H1 (cell line): ENCODE measurements around the gene SEZ6. TPM values are rescaled to one million over a fixed set of nuclear protein-coding genes. Genes with fewer than 3 reads are reported as not detected.
A peak's percentile ranks its signal among the peaks of the same experiment; 100 is the strongest.

Source experiments
- CTCF ChIA-PET: fragments of 300-600 bp; sonication (Branson Sonifier 250); formaldehyde crosslinking; loops from one replicate; lab custom pipeline; 2021; ENCODE audit not compliant: partially characterized antibody; lab: Charles Lee
- POLR2A ChIA-PET: fragments of 300-600 bp; sonication (Branson Sonifier 250); formaldehyde crosslinking; loops from one replicate; lab custom pipeline; 2021; ENCODE audit warnings: inconsistent platforms; ENCODE audit not compliant: partially characterized antibody; lab: Charles Lee
- DNase-seq, 2 experiments: peaks; one replicate each; pipeline versions ENCODE4 v3.0.0 to v3.0.0-alpha.2; 2010 to 2022; ENCODE audit warnings: low spot score in 2 of 2, low read depth in 1 of 2, mixed read lengths in 1 of 2
- FAIRE-seq: peaks from 2 replicates; lab custom pipeline; 2011; peaks lifted over from hg19 to GRCh38; lab: Jason Lieb, UNC
- H2AFZ ChIP-seq: 2 replicates; pipeline ENCODE4 v1.8.1; 2012; ENCODE audit warnings: low read length, inconsistent platforms
- H2AK5ac ChIP-seq: 2 replicates; pipeline ENCODE4 v1.6.1; 2013; ENCODE audit warnings: low read depth, low read length
- H2BK120ac ChIP-seq: replicated peaks from 2 replicates; pipeline ENCODE3; 2013; ENCODE audit warnings: low read depth, low read length, inconsistent platforms
- H2BK12ac ChIP-seq: 2 replicates; pipeline ENCODE4 v1.6.1; 2013; ENCODE audit warnings: low read depth, low read length
- H2BK15ac ChIP-seq: 2 replicates; pipeline ENCODE4 v1.6.1; 2013; ENCODE audit warnings: low read length
- H2BK20ac ChIP-seq: 2 replicates; pipeline ENCODE4 v1.6.1; 2013; ENCODE audit warnings: low read length
- H2BK5ac ChIP-seq: 2 replicates; pipeline ENCODE4 v1.6.1; 2013; ENCODE audit warnings: low read depth, low read length
- H3K14ac ChIP-seq: 2 replicates; pipeline ENCODE4 v1.6.1; 2013; ENCODE audit warnings: inconsistent platforms; ENCODE audit not compliant: insufficient read length
- H3K18ac ChIP-seq: 2 replicates; pipeline ENCODE4 v1.6.1; 2013; ENCODE audit warnings: low read length; ENCODE audit errors: extremely low read depth
- H3K23ac ChIP-seq: 2 replicates; pipeline ENCODE4 v1.6.1; 2013; ENCODE audit warnings: inconsistent platforms; ENCODE audit not compliant: insufficient read length
- H3K23me2 ChIP-seq: 2 replicates; pipeline ENCODE4 v1.6.1; 2013; ENCODE audit warnings: low read depth, low read length
- H3K27ac ChIP-seq: 2 replicates; pipeline ENCODE4 v1.6.1; 2011; ENCODE audit warnings: low read depth, low read length, inconsistent platforms
- H3K27me3 ChIP-seq, 4 experiments: replicated peaks in 1 of 4; 1 replicate in 1 of 4; 2 replicates in 3 of 4; pipeline versions ENCODE4 v1.6.1 to v1.8.1; 2011 to 2013; ENCODE audit warnings: low read length in 3 of 4, mild to moderate bottlenecking in 3 of 4, inconsistent platforms in 2 of 4, mixed read lengths in 2 of 4, moderate library complexity in 1 of 4; ENCODE audit not compliant: control insufficient read depth in 3 of 4, insufficient read depth in 3 of 4; ENCODE audit errors: extremely low read depth in 1 of 4
- H3K36me3 ChIP-seq, 4 experiments: 2 replicates each; pipeline versions ENCODE4 v1.6.1 to v1.8.1; 2011 to 2013; ENCODE audit warnings: mild to moderate bottlenecking in 4 of 4, low read length in 3 of 4, moderate library complexity in 2 of 4, control low read depth in 1 of 4, inconsistent platforms in 1 of 4; ENCODE audit not compliant: insufficient read depth in 4 of 4, control insufficient read depth in 2 of 4
- H3K4ac ChIP-seq: replicated peaks from 2 replicates; pipeline ENCODE3; 2013; ENCODE audit warnings: low read length, low read depth, mixed read lengths, inconsistent platforms; ENCODE audit not compliant: insufficient read length
- H3K4me1 ChIP-seq, 4 experiments: replicated peaks in 1 of 4; 1 replicate in 1 of 4; 2 replicates in 3 of 4; pipeline versions ENCODE4 v1.6.1 to v1.8.1; 2011 to 2013; ENCODE audit warnings: low read length in 3 of 4, inconsistent platforms in 2 of 4, mixed read lengths in 1 of 4; ENCODE audit not compliant: insufficient read depth in 4 of 4, control insufficient read depth in 3 of 4
- H3K4me2 ChIP-seq, 2 experiments: 2 replicates each; pipeline versions ENCODE4 v1.6.1 to v1.8.1; 2011 to 2013; ENCODE audit warnings: low read depth in 2 of 2, low read length in 2 of 2, control low read depth in 1 of 2, inconsistent platforms in 1 of 2, mild to moderate bottlenecking in 1 of 2; ENCODE audit not compliant: insufficient read depth in 1 of 2
- H3K4me3 ChIP-seq, 4 experiments: fragments of 200-600, 300-600 bp in 1 of 4; sonication (generic), shearing (Covaris generic), sonication (Bioruptor Twin) in 1 of 4; 2 replicates each; pipeline versions ENCODE4 v1.5.1 to v1.8.1; 2011 to 2016; ENCODE audit warnings: low read length in 4 of 4, low read depth in 3 of 4, control low read depth in 2 of 4, inconsistent platforms in 2 of 4, mild to moderate bottlenecking in 2 of 4, mixed read lengths in 1 of 4, moderate library complexity in 1 of 4; ENCODE audit not compliant: insufficient read depth in 2 of 4; ENCODE audit errors: extremely low read depth in 1 of 4
- H3K56ac ChIP-seq: replicated peaks from 2 replicates; pipeline ENCODE3; 2013; ENCODE audit warnings: low read depth, mild to moderate bottlenecking, mixed read lengths, low read length, inconsistent platforms; ENCODE audit not compliant: insufficient read length
- H3K79me1 ChIP-seq: 2 replicates; pipeline ENCODE4 v1.6.1; 2013; ENCODE audit warnings: low read depth, low read length, control low read depth
- H3K79me2 ChIP-seq, 2 experiments: 2 replicates each; pipeline versions ENCODE4 v1.6.1 to v1.8.1; 2012 to 2013; ENCODE audit warnings: low read length in 2 of 2, mild to moderate bottlenecking in 2 of 2, inconsistent platforms in 1 of 2; ENCODE audit not compliant: insufficient read depth in 2 of 2, control insufficient read depth in 1 of 2
- H3K9ac ChIP-seq, 4 experiments: replicated peaks in 1 of 4; 1 replicate in 1 of 4; 2 replicates in 3 of 4; pipeline versions ENCODE4 v1.6.1 to v1.8.1; 2011 to 2013; ENCODE audit warnings: low read depth in 3 of 4, low read length in 3 of 4, control low read depth in 2 of 4, mild to moderate bottlenecking in 2 of 4, moderate library complexity in 2 of 4, inconsistent platforms in 1 of 4; ENCODE audit errors: extremely low read depth in 1 of 4
- H3K9me3 ChIP-seq, 2 experiments: 2 replicates each; pipeline versions ENCODE4 v1.6.1 to v1.8.1; 2012 to 2013; ENCODE audit warnings: mild to moderate bottlenecking in 2 of 2, moderate library complexity in 2 of 2, control low read depth in 1 of 2, inconsistent platforms in 1 of 2, low read depth in 1 of 2, low read length in 1 of 2, mixed read lengths in 1 of 2; ENCODE audit not compliant: insufficient read depth in 2 of 2
- H4K20me1 ChIP-seq, 2 experiments: replicated peaks in 1 of 2; 2 replicates each; pipeline versions ENCODE3 to v1.8.1; 2011 to 2013; ENCODE audit warnings: inconsistent platforms in 2 of 2, low read length in 2 of 2, mild to moderate bottlenecking in 1 of 2; ENCODE audit not compliant: insufficient read depth in 2 of 2, control insufficient read depth in 1 of 2
- H4K5ac ChIP-seq: 2 replicates; pipeline ENCODE4 v1.6.1; 2013; ENCODE audit warnings: low read length, low read depth, mixed read lengths, inconsistent platforms; ENCODE audit not compliant: insufficient read length
- H4K8ac ChIP-seq: 2 replicates; pipeline ENCODE4 v1.8.0; 2013; ENCODE audit warnings: mild to moderate bottlenecking, moderate library complexity, low read length, inconsistent platforms; ENCODE audit not compliant: insufficient read depth; ENCODE audit errors: extremely low read depth
- H4K91ac ChIP-seq: replicated peaks from 2 replicates; pipeline ENCODE3; 2013; ENCODE audit warnings: low read length, mixed read lengths, inconsistent platforms; ENCODE audit not compliant: insufficient read length
- CEBPB ChIP-seq: IDR thresholded peaks from 2 replicates; pipeline ENCODE4 v1.6.1; 2012; ENCODE audit warnings: low read depth, low read length
- CTBP2 ChIP-seq: IDR thresholded peaks from 2 replicates; pipeline ENCODE4 v1.7.0; 2011; ENCODE audit warnings: borderline replicate concordance, mild to moderate bottlenecking, moderate library complexity, mixed read lengths, low read length; ENCODE audit not compliant: insufficient read depth, insufficient read length
- GTF2F1 ChIP-seq: IDR thresholded peaks from 2 replicates; pipeline ENCODE4 v1.6.1; 2012; ENCODE audit warnings: low read depth, low read length, improper control_type of control experiment, borderline replicate concordance
- MAFK ChIP-seq: IDR thresholded peaks from 2 replicates; pipeline ENCODE4 v1.6.1; 2012; ENCODE audit warnings: low read depth, mild to moderate bottlenecking, improper control_type of control experiment, low read length
- RXRA ChIP-seq: IDR thresholded peaks from 2 replicates; pipeline ENCODE4 v1.6.1; 2011; ENCODE audit warnings: low read depth, mild to moderate bottlenecking, low read length, moderate library complexity; ENCODE audit not compliant: insufficient read depth
- SUZ12 ChIP-seq: fragments of 200-600 bp; sonication (generic); IDR thresholded peaks from 2 replicates; pipeline ENCODE4 v1.6.1; 2012; ENCODE audit warnings: mild to moderate bottlenecking, inconsistent platforms, low read length, moderate library complexity, mixed read lengths
- TBP ChIP-seq: IDR thresholded peaks from 2 replicates; pipeline ENCODE4 v1.6.1; 2011; ENCODE audit warnings: low read depth, low read length, improper control_type of control experiment
- WGBS, 2 experiments: shearing (Covaris generic) in 1 of 2; methylation state at CpG; one replicate each; pipeline versions ENCODE4 v1.1.6 to v1.1.7; 2013 to 2015; ENCODE audit warnings: low lambda C conversion rate in 2 of 2, mixed read lengths in 2 of 2, inconsistent platforms in 1 of 2, low coverage in 1 of 2, missing lambda C conversion rate in 1 of 2; ENCODE audit not compliant: insufficient replicate concordance in 2 of 2, insufficient coverage in 1 of 2, insufficient read length in 1 of 2; ENCODE audit errors: extremely low coverage in 1 of 2, missing lambda C conversion rate in 1 of 2; 5-methylcytosine and 5-hydroxymethylcytosine counted together
- polyA plus RNA-seq, 7 experiments: library from polyadenylated mRNA; depleted of rRNA in 3 of 7; stranded (reverse) in 5 of 7; unstranded in 2 of 7; fragments of >200 nt in 5 of 7; fragments of 200-250 nt in 2 of 7; gene quantifications; 1 replicate in 5 of 7; 2 replicates in 1 of 7; 4 replicates in 1 of 7; pipeline versions ENCODE4 v1.2.1 to v1.2.3, GENCODE V29; 2011 to 2013; ENCODE audit warnings: missing spikeins in 2 of 7, mixed read lengths in 2 of 7
- total RNA-seq: library from RNA; stranded (reverse); fragmentation: NEBNext Ultra II Directional; extraction: Animal tissue kit (Norgen Biotek cat#: 25700); gene quantifications from 2 replicates; pipeline ENCODE4 v1.2.1, GENCODE V29; 2021
- TF ChIP-seq, protein P1 (sequence below): IDR thresholded peaks from 2 replicates; pipeline ENCODE4 v1.6.1; 2011; ENCODE audit warnings: low read length, improper control_type of control experiment

The SEZ6 gene
- total and polyA plus RNA-seq, 2 of the 8 experiments (the other 6 are each of a cell fraction or from before 2014, with no cell fraction given), result 6.9 to 16.1 TPM

DNA sequence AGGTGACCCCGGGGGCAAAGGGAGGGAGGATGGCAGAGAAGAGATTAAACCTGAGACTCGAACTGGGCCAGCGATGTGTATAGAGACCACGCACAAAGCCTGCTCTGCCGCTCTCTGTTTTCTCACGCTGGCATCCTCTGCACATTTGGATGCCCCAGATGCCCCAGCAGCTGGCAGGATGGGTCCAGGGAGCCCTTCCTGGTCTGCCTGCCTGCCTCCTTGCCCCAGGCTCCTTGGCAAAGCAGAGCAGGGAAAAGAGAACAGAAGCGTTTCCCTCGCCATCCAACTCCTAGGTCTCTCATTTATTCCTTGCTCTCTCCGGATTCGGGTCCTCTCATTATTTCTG lies 31.9 kb upstream of the SEZ6 start:
- Histone ChIP-seq H3K4ac (no peak overlapping the region), H2AFZ (no peak overlapping the region), H2BK12ac (peak overlapping the region; percentile 93), H3K36me3 (peaks cover 0 to 4% (median 0%) of the 10 kb centered on the region in 4 experiments; a peak in 1 of 8 replicates), H3K27me3 (no peaks in the 10 kb centered on the region), H4K91ac (peak overlapping the region; percentile 96), H2BK5ac (peak overlapping the region; percentile 97), H3K9ac (no peak overlapping the region; a peak in 1 of 7 replicates), H3K9me3 (peaks cover 5 to 6% of the 10 kb centered on the region in 2 experiments; a peak in 3 of 4 replicates), H2BK20ac (peak overlapping the region; percentile 91), H4K20me1 (no peaks in the 10 kb centered on the region), H3K4me1 (peaks cover 16 to 35% (median 27%) of the 10 kb centered on the region in 4 experiments), H3K27ac (peak overlapping the region; percentile 41; the same call in 1 of the 2 replicates), H3K79me2 (no peaks in the 10 kb centered on the region), H3K79me1 (no peaks in the 10 kb centered on the region), H2BK120ac (peak overlapping the region; percentile 70), H3K56ac (no peak overlapping the region), H3K23ac (no peak overlapping the region), H2BK15ac (peak overlapping the region; percentile 55; the same call in 1 of the 2 replicates), H3K4me2 (peak overlapping the region in 1 of 2 experiments; percentile 12; a peak in 1 of 4 replicates), H3K4me3 (no peak overlapping the region), H3K18ac (peak overlapping the region; percentile 68), H3K23me2 (0 out of 2 replicates have a peak, but pooled peaks cover 1% of the 10 kb centered on the region), H2AK5ac (peak overlapping the region; percentile 42), H4K5ac (no peak overlapping the region), H4K8ac (no peak overlapping the region), H3K14ac (no peak overlapping the region)
- ChIA-PET CTCF (interaction anchor here (0.8 to 3.5 kb wide), 18 partner anchors 11 to 88 kb away, joined by 3 to 17 read pairs (median 4); no protein-coding TSS in a partner anchor), POLR2A (interaction anchor here (0.7 to 2.4 kb wide), 9 partner anchors 11 to 87 kb away, joined by 3 to 9 read pairs (median 3); partner anchors contain the start of gene PHF12)
- DNase-seq (no peak), FAIRE-seq (no peak)
- WGBS, 2 experiments, result 82% methylated on average over 10 of the region's 10 CpGs; no CpG with 5 or more reads in 1 of the 2 experiments
- TF ChIP-seq SUZ12 (no peak), CEBPB (no peak), RXRA (no peak), MAFK (no peak), GTF2F1 (no peak), CTBP2 (no peak), TBP (no peak)
- TF ChIP-seq, protein P1, sequence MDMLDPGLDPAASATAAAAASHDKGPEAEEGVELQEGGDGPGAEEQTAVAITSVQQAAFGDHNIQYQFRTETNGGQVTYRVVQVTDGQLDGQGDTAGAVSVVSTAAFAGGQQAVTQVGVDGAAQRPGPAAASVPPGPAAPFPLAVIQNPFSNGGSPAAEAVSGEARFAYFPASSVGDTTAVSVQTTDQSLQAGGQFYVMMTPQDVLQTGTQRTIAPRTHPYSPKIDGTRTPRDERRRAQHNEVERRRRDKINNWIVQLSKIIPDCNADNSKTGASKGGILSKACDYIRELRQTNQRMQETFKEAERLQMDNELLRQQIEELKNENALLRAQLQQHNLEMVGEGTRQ, result no peak
